Nephron (organoid): ENCODE data around the gene SEMA3G.

Source experiments
- H3K27ac Mint-ChIP-seq, 3 experiments: 2 replicates each; pipeline ENCODE4 v1.8.0; 2020; ENCODE audit warnings: mixed read lengths in 3 of 3, mild to moderate bottlenecking in 2 of 3, moderate library complexity in 1 of 3
- H3K27me3 Mint-ChIP-seq: 2 replicates; pipeline ENCODE4 v1.8.0; 2021; ENCODE audit warnings: low read depth, mild to moderate bottlenecking, moderate library complexity, mixed read lengths
- H3K36me3 Mint-ChIP-seq: 2 replicates; pipeline ENCODE4 v1.8.0; 2020; ENCODE audit warnings: low read depth, mixed read lengths
- H3K4me1 Mint-ChIP-seq: 2 replicates; pipeline ENCODE4 v1.8.0; 2020; ENCODE audit warnings: mixed read lengths
- H3K4me3 Mint-ChIP-seq, 3 experiments: 2 replicates each; pipeline ENCODE4 v1.8.0; 2020; ENCODE audit warnings: mild to moderate bottlenecking in 3 of 3, mixed read lengths in 3 of 3, moderate library complexity in 2 of 3
- H3K9me3 Mint-ChIP-seq: 2 replicates; pipeline ENCODE4 v1.8.0; 2020; ENCODE audit warnings: mixed read lengths
- CTCF ChIP-seq, 3 experiments: fragments of 200-600 bp; sonication (generic); IDR thresholded peaks; one replicate each; pipeline ENCODE4 v1.5.0; 2021; ENCODE audit warnings: antibody characterized with exemption in 3 of 3; ENCODE audit not compliant: unreplicated experiment in 3 of 3

SEMA3G gene

GRCh38 chr3:52423173-52423572 lies 21.7 kb downstream of the SEMA3G start:
- Mint-ChIP-seq H3K4me3 (no peak overlapping the region), H3K36me3 (no peaks in the 10 kb centered on the region), H3K9me3 (no peaks in the 10 kb centered on the region), H3K4me1 (peaks cover 25% of the 10 kb centered on the region), H3K27me3 (peaks cover 4% of the 10 kb centered on the region), H3K27ac (no peak overlapping the region)
- no peak for TF ChIP-seq CTCF (IDR thresholded peaks at IDR 0.05; ENCODE audit: unreplicated experiment in 3 of 3)

DNA sequence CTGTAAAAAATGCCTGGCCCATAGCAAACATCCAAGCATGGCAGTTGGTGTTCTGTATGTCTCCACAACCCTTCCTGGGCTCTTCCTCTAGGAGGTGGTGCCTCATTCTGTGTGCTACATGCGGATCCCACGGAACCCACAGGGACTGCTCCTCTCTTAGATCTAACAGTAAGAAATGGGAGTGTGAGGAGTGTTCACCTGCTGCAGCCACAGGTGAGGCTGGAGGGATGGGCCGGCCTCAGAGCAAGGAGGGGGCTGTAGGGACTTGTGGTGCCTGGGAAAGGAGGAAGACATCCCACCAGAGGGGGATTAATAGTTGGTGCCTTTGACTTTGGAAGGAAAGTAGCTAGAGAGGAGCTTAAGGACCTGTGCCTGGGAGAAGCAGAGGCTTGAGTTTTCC lies 22.2 kb downstream of the SEMA3G start:
- H3K36me3 Mint-ChIP-seq: no peaks in the 10 kb centered on the region
- H3K4me3 Mint-ChIP-seq: no peak overlapping the region
- H3K9me3 Mint-ChIP-seq: no peaks in the 10 kb centered on the region
- H3K27ac Mint-ChIP-seq: no peak overlapping the region
- H3K4me1 Mint-ChIP-seq: peaks cover 25% of the 10 kb centered on the region
- no peak for TF ChIP-seq CTCF (IDR thresholded peaks at IDR 0.05; ENCODE audit: unreplicated experiment in 3 of 3)
- peaks cover 4% of the 10 kb centered on the region for H3K27me3 Mint-ChIP-seq

DNA sequence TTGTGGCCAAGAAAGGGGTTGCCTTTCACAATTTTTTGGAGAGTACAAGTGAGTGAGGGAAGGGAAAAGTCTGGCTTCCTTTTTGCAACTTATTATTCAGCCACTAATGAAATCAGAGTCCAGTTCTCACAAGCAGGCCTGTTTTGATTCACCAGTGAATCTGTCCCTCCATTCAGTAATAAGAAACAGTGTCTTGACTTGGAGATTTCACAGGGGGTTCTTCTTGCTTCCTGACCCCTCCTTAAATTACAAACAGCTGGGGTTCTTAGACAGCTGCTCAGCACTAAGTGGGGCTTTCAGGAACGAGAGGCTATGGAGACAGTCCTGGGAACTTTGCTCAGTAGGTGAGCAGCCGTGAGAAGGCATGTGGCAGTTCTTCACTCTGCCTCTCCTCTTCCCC lies 24.5 kb downstream of the SEMA3G start:
- peaks cover 4% of the 10 kb centered on the region for H3K27me3 Mint-ChIP-seq
- peak overlapping the region in 1 of 3 experiments; percentile 45 for H3K4me3 Mint-ChIP-seq
- no peak for TF ChIP-seq CTCF (IDR thresholded peaks at IDR 0.05; ENCODE audit: unreplicated experiment in 3 of 3)
- H3K27ac Mint-ChIP-seq: peak overlapping the region; percentile 51 to 92 (median 78)
- peaks cover 25% of the 10 kb centered on the region for H3K4me1 Mint-ChIP-seq
- no peaks in the 10 kb centered on the region for H3K9me3 Mint-ChIP-seq
- H3K36me3 Mint-ChIP-seq: no peaks in the 10 kb centered on the region

GRCh38 chr3:52415800-52416199 lies 29.1 kb downstream of the SEMA3G start:
- H3K9me3 Mint-ChIP-seq: no peaks in the 10 kb centered on the region

GRCh38 chr3:52408466-52408865 lies 36.4 kb downstream of the SEMA3G start:
- Mint-ChIP-seq H3K4me1 (peaks cover 35% of the 10 kb centered on the region), H3K9me3 (no peaks in the 10 kb centered on the region), H3K27ac (peak overlapping the region; percentile 64 to 98 (median 88)), H3K4me3 (peak overlapping the region; percentile 92 to 96 (median 96)), H3K36me3 (peaks cover 33% of the 10 kb centered on the region), H3K27me3 (no peaks in the 10 kb centered on the region)
- no peak for TF ChIP-seq CTCF (IDR thresholded peaks at IDR 0.05; ENCODE audit: unreplicated experiment in 3 of 3)

More at GRCh38 chr3:52415800-52416199, 29.1 kb downstream of the SEMA3G start:
- no peak for TF ChIP-seq CTCF (IDR thresholded peaks at IDR 0.05; ENCODE audit: unreplicated experiment in 3 of 3)
- H3K4me1 Mint-ChIP-seq: peaks cover 35% of the 10 kb centered on the region
- no peak overlapping the region for H3K4me3 Mint-ChIP-seq
- H3K27me3 Mint-ChIP-seq: no peaks in the 10 kb centered on the region
- peaks cover 3% of the 10 kb centered on the region for H3K36me3 Mint-ChIP-seq
- no peak overlapping the region for H3K27ac Mint-ChIP-seq

- H3K4me1 Mint-ChIP-seq: peaks cover 33% of the 10 kb centered on the region
- peak overlapping the region; percentile 92 to 96 (median 96) for H3K4me3 Mint-ChIP-seq
- peaks cover 40% of the 10 kb centered on the region for H3K36me3 Mint-ChIP-seq
- no peak for TF ChIP-seq CTCF (IDR thresholded peaks at IDR 0.05; ENCODE audit: unreplicated experiment in 3 of 3)
- H3K27ac Mint-ChIP-seq: no peak overlapping the region
- no peaks in the 10 kb centered on the region for H3K9me3 Mint-ChIP-seq
- H3K27me3 Mint-ChIP-seq: no peaks in the 10 kb centered on the region
These were observed 37.1 kb downstream of the SEMA3G start for GRCh38 chr3:52407779-52408178.
